Stimulated activated CD4-positive, alpha-beta T cell treated with anti-CD3 and anti-CD28 coated beads, TNF-alpha, amount 100 ng/mL, for 24 hours (primary cell): Measurements from ENCODE around the gene PEAR1.

ENCODE experiments used
- DNase-seq, 3 experiments: peaks; one replicate each; pipeline ENCODE4 v3.0.0-alpha.2; 2020; ENCODE audit warnings: low read depth in 3 of 3

Gene PEAR1

DNA sequence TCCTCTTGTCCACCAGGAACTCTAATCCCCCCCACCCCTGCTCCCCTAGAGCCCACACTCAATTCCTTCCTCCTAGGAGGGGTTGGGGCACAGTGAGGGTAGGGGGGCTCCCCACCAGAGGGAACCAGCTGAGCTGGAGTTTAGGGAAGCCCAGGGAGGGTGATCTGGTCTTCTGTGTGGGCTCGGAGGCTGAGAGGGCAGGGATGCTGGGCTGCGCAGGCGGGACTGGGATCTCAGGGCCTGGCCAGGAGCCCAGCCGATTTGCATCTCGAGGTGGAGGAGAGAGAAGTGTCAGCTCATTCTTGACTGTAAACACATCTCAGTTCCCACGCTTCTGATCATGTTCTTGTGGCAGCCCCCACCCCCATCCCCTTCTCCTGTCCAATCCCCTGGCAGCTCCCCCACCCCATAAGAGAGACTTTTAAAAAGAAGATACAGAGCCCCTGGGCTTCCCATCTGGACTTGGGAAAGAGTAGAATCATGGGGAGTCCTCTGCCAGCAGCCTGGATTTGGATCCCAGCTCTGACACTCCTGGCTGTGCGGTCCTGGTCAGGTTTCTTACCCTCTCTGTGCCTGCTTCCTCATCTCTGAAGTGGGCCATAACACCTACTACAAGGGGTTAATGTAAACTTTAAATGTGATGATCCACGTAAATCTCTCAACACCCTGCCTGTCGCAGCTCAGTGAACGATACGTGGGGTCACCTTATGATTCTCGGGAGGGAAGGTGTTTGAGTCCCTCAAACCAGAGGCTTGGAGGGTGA, 6.6 kb downstream of the PEAR1 start:
- no peak for DNase-seq

GRCh38 chr1:156900896-156901589, 7.5 kb downstream of the PEAR1 start:
- DNase-seq = no peak

- DNase-seq = no peak
Observed at GRCh38 chr1:156901590-156901900, 8.0 kb downstream of the PEAR1 start.

GRCh38 chr1:156901966-156902915, 8.7 kb downstream of the PEAR1 start:
- no peak for DNase-seq

- DNase-seq = no peak
Observed at GRCh38 chr1:156903328-156904091, 10.0 kb downstream of the PEAR1 start.

GRCh38 chr1:156904187-156904959, 10.9 kb downstream of the PEAR1 start:
- no peak for DNase-seq

GRCh38 chr1:156905176-156905575, 11.7 kb downstream of the PEAR1 start:
- no peak for DNase-seq

DNA sequence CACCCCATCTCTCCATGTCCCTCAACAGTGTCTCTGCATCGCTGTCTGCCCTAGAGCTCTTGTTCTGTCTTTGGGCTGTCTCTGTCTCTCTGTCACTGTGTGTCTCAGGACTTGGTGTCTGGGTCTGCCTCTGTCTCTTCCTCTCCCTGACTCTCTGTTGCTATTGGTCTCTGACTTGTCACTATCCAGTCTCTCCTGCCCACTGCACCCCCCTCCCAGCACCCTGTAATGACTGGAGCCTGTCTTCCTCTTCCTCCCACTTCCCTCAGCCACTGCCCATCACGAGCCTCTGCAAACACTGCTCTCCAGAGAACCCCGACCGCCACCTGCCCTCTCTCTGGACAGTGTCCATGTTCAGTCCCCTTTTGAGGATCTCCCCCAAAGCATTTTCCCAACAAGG, 12.1 kb downstream of the PEAR1 start:
- no peak for DNase-seq

DNA sequence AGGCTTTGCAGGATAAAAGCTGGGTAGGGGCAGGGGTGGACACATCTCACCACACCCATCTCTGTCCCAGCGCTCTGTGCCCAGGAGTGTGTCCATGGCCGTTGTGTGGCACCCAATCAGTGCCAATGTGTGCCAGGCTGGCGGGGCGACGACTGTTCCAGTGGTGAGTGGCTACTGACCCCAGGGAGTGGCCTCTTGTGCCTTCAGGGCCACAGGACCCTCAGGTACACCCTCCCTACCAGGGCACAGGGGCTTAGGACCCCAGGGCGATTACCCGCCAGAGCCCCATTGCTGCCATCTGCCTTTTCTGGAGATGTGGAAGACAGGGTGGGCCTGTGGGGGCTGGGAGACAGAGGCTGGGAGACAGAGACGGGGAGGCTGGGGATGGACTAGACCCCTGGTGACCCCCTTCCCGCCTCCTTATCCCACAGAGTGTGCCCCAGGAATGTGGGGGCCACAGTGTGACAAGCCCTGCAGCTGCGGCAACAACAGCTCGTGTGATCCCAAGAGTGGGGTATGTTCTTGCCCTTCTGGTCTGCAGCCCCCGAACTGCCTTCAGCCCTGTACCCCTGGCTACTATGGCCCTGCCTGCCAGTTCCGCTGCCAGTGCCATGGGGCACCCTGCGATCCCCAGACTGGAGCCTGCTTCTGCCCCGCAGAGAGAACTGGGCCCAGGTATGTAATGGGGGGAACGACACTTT, 12.8 kb downstream of the PEAR1 start:
- DNase-seq = no peak

DNA sequence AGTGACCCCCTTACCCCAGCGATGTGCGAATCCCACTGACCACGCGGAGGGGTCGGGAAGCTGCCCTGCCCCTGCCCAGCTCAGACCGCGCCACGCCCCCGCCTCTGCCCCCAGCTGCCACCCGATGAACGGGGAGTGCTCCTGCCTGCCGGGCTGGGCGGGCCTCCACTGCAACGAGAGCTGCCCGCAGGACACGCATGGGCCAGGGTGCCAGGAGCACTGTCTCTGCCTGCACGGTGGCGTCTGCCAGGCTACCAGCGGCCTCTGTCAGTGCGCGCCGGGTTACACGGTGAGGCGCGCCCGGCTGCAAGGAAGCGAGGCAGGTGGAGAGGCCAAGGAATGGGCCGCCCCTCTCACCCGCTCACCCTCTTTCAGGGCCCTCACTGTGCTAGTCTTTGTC, 15.0 kb downstream of the PEAR1 start:
- DNase-seq = no peak

- no peak for DNase-seq
Observed at GRCh38 chr1:156908955-156909354, 15.4 kb downstream of the PEAR1 start.

DNA sequence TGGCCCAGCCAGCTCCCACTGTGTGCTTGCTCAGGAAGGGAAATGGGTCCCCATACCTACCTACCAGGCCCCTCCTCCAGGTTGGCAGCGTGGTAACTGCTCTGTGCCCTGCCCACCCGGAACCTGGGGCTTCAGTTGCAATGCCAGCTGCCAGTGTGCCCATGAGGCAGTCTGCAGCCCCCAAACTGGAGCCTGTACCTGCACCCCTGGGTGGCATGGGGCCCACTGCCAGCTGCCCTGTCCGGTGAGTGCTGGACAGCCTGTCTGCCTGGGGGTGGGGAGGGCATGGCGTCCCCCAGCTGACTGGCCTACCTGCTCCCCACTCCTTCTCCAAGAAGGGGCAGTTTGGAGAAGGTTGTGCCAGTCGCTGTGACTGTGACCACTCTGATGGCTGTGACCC, 16.2 kb downstream of the PEAR1 start:
- no peak for DNase-seq

DNA sequence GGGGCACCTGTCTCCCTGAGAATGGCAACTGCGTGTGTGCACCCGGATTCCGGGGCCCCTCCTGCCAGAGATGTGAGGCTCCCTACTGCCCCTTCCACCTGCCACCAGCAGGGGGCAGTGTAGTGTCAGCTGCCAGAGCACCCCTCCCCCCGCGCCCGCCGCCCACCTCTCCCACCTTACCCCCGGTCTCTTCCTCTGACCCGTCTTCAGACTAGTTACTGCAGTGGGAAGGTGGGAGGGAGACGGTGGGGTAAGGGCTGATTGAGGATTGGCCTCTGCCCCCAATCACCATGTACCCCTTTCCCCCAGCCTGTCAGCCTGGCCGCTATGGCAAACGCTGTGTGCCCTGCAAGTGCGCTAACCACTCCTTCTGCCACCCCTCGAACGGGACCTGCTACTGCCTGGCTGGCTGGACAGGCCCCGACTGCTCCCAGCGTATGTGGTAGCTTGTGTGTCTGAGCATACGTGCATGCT, 16.8 kb downstream of the PEAR1 start:
- peak in 2 of 3 experiments; percentile 25 to 54 for DNase-seq

DNA sequence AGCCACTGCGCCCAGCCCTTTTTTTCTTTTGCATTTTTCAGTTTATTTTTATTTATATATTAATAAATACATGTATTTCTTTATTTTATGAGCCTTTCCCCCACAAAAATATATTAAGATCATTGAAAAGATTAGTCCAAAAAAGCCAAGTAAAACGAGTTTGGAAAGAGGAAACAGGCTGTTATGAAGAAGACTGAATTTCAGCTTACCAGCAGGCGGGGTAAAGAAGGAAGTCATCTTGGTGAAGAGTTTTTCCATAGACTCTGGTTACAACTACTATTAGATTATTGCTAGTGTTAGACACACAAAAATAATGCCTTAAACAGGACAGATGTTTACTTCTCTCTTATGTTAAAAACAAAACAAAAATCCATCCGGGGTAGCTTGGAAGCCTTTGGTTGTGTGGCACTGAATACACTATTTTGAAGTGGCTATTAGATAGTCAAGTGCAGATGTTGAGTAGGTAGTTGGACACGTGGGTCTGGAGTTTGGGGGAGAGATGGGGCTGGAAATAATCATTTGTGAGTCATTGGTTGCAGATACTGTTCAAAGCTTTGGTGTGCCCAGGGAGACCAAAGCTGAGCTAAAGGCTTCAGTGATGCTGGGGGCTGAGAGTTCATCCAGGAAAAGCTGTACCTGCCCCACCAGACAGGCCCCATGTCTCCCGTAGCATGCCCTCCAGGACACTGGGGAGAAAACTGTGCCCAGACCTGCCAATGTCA, 18.2 kb downstream of the PEAR1 start:
- DNase-seq = no peak

GRCh38 chr1:156912310-156912709, 18.8 kb downstream of the PEAR1 start:
- DNase-seq = no peak

- no peak for DNase-seq
Observed at GRCh38 chr1:156912861-156913808, 19.6 kb downstream of the PEAR1 start.

DNA sequence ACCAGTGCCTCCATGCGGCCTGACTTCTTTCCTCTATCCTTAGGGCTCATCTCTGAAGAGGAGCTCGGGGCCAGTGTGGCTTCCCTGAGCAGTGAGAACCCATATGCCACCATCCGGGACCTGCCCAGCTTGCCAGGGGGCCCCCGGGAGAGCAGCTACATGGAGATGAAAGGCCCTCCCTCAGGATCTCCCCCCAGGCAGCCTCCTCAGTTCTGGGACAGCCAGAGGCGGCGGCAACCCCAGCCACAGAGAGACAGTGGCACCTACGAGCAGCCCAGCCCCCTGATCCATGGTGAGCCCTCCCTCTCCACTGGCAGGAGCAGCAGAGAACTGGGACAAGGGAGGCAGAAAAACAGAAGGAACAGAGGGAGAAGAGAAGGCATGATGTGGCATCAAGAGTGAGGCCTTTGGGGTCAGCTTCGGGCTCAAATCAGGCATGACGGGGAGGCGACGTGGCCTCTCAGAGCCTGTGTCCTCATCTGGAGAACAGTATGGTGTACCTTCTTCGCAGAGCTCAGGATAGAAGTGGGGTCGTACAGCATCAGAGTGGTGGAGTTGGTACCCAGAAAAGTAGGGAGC, 20.4 kb downstream of the PEAR1 start:
- no peak for DNase-seq

GRCh38 chr1:156914440-156914856, 20.9 kb downstream of the PEAR1 start:
- DNase-seq = no peak
